MM.1S (cell line): ENCODE data around the gene ANKAR.

Experiments
- EZH2 ChIP-seq: fragments of 300-600 bp; sonication (generic); optimal IDR thresholded peaks from 2 replicates; pipeline ENCODE3; 2017; ENCODE audit warnings: low read depth, mild to moderate bottlenecking, antibody characterized with exemption, low read length, mixed read lengths
- TF ChIP-seq, protein P1 (sequence below): fragments of 300-600 bp; sonication (generic); IDR thresholded peaks from 2 replicates; pipeline ENCODE4 v1.5.1; 2016; ENCODE audit warnings: antibody characterized with exemption, low read length, mixed read lengths

DNA sequence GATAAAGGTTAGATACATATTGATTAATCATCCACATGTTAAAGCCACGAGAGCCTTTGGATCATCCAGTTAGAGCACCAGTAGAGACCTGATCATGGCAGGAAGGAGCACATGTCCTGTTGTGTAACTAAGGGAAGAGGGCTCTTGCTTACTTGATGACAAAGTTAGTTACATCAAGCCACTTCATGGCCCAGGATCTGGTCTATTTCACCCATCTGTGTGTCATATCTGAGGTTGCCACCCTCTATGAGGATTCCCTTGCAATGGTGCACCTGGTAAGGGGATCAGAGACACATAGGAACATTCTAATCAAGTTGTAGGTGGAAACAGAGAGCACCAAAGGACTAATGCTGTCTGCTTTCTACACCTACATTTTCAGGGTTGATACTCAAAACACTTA, 6.7 kb downstream of the ANKAR start:
- TF ChIP-seq, protein P1, sequence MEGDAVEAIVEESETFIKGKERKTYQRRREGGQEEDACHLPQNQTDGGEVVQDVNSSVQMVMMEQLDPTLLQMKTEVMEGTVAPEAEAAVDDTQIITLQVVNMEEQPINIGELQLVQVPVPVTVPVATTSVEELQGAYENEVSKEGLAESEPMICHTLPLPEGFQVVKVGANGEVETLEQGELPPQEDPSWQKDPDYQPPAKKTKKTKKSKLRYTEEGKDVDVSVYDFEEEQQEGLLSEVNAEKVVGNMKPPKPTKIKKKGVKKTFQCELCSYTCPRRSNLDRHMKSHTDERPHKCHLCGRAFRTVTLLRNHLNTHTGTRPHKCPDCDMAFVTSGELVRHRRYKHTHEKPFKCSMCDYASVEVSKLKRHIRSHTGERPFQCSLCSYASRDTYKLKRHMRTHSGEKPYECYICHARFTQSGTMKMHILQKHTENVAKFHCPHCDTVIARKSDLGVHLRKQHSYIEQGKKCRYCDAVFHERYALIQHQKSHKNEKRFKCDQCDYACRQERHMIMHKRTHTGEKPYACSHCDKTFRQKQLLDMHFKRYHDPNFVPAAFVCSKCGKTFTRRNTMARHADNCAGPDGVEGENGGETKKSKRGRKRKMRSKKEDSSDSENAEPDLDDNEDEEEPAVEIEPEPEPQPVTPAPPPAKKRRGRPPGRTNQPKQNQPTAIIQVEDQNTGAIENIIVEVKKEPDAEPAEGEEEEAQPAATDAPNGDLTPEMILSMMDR: no peak
- no peak for TF ChIP-seq EZH2
